IPS-18c (cell line): Measurements from ENCODE around the gene CAMKK2.
"Not testable (repeated sequence)": the region's sequence is repeated elsewhere in the genome, so short reads cannot be mapped to it uniquely, and the experiment has no call there.

ENCODE experiments used
- H3K4me3 ChIP-seq: 2 replicates; pipeline ENCODE4 v1.7.0; 2013; ENCODE audit warnings: low read depth, mild to moderate bottlenecking, low read length, moderate library complexity; ENCODE audit not compliant: insufficient read depth
- H3K9me3 ChIP-seq: one replicate; pipeline ENCODE4 v1.6.1; 2013; ENCODE audit warnings: mild to moderate bottlenecking, low read length, moderate library complexity; ENCODE audit not compliant: control insufficient read depth, insufficient read depth

CAMKK2 gene

DNA sequence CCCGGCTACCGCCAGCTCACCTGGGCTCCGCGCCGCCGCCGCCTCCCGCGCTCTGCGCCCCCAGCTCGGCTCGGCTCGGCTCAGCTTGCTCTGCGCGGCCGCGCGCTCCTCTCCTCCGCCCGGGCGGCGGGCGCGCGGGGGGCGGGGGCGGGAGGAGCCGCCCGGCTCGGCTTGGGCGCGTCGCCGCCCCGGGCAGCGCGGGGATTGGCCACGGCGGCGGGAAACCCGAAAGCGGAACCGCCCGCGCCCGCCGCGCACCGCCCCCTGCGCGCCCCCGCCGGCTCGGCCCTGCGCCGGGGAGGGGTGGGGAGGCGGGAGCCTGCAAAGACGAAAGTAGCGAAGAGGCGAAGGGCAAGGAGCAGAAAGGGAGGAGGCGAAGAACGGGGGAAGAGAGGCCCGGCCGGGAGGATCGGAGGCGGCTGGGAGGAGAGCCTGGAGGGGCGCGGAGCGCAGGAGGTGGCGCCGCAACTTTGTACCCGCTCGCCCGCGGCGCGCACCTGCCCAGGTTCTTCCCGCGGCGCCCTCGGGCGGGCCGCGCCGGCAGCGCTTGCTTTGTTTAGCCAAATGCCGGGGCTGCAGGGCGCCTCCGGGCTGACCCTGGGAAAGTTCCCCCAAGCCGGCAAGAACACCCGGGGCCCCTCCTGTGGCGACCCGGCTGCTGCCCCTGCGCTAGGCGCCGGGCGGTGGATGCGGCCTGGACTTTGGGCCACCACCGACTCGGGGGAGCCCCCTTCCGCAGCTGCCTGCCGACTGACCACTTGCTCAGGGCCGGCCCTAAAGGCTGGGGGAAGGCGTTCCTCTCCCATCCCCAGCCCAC, at the start of gene CAMKK2:
TSS of gene CAMKK2 (minus strand) at position 92 of the 817 bp plus-strand sequence. CDS start 22,183 bp downstream, outside the sequence.
- no peaks in the 10 kb centered on the region for H3K9me3 ChIP-seq
- peak within 1 kb of the TSS; percentile 87 for H3K4me3 ChIP-seq

DNA sequence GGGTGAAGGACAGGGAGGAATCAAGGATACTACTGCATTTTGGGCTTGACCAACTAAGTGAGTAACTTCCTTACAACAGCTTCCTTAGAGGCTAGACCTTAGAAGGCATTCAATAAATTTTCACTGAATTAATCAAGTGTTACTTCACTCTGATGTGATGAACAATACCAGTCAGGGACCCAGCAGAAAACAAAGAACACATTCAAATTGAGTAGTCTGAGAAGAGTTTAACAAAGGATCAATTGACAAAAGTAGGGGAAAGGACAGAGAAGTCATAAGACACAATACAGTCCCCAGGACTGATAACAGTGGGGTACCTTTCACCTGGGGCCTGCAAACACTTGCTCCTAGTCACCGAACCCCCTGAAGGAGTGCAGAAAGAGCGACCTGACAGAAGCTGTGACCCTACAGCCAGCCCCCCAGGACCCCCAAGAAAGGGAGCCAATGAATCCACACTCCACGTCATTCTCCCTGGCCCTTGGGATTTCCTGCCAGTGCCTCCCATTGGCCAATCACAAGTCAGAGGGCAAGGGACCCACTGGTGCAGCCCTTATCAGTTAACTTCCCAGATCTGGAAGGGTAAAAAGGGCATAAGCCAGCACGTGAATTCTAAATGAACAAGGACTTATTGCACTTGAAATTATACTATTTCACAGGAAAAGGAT, 48.8 kb upstream of the CAMKK2 start:
- H3K4me3 ChIP-seq: no peak overlapping the region
- no peaks in the 10 kb centered on the region for H3K9me3 ChIP-seq

- H3K9me3 ChIP-seq: no peaks in the 10 kb centered on the region
- no peak overlapping the region for H3K4me3 ChIP-seq
Observed at GRCh38 chr12:121344506-121344905, 48.0 kb upstream of the CAMKK2 start.

GRCh38 chr12:121337416-121337815, 40.9 kb upstream of the CAMKK2 start:
- H3K9me3 ChIP-seq: no peaks in the 10 kb centered on the region
- no peak overlapping the region for H3K4me3 ChIP-seq

GRCh38 chr12:121334513-121335343, 38.2 kb upstream of the CAMKK2 start:
- no peak overlapping the region for H3K4me3 ChIP-seq
- H3K9me3 ChIP-seq: no peaks in the 10 kb centered on the region

DNA sequence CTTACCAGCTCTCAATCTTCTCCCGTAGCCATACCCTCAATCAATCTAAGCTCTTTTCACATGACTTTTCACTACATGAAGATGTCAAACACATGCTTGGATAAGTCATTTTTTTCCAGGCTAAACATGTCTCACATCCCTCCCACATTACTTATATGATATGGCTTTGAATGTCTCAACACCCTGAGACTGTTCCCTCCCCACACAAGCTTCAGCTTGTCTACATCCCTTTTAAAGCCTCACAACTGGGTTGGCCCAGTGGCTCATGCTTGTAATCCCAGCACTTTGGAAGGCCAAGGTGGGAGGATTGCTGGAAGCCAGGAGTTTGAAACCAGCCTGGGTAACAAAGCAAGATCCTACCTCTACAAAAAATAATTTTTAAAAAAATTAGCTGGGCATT, 37.2 kb upstream of the CAMKK2 start:
- no peak overlapping the region for H3K4me3 ChIP-seq
- H3K9me3 ChIP-seq: no peaks in the 10 kb centered on the region

- Histone ChIP-seq H3K9me3 (peaks cover 2% of the 10 kb centered on the region), H3K4me3 (no peak overlapping the region)
Observed at GRCh38 chr12:121331248-121331647, 34.7 kb upstream of the CAMKK2 start.

GRCh38 chr12:121330692-121331091, 34.2 kb upstream of the CAMKK2 start:
- Histone ChIP-seq H3K9me3 (peaks cover 2% of the 10 kb centered on the region), H3K4me3 (no peak overlapping the region)

GRCh38 chr12:121330195-121330594, 33.7 kb upstream of the CAMKK2 start:
- H3K9me3 ChIP-seq: peaks cover 2% of the 10 kb centered on the region
- no peak overlapping the region for H3K4me3 ChIP-seq

DNA sequence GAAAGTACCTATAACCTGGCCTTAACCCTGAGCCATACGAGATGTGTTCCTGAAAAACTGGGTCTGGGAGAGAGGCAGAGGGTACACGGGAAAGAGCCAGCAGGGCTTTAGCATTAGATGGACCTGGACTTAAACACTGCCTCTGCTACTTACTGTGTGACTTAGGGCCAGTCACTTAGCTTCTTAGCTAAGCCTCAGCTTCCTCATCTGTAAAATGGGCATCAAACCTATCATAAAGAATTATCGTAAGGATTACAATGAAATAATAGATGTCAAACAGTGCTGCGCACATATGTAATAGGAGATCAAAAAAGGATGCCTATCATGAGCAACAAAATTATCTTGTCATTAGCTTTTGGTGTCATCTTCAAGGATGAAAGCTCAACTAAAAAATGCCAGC, 32.1 kb upstream of the CAMKK2 start:
- H3K9me3 ChIP-seq: peaks cover 2% of the 10 kb centered on the region
- no peak overlapping the region for H3K4me3 ChIP-seq

GRCh38 chr12:121326996-121327674, 30.6 kb upstream of the CAMKK2 start:
- Histone ChIP-seq H3K9me3 (peaks cover 2% of the 10 kb centered on the region), H3K4me3 (no peak overlapping the region)

GRCh38 chr12:121325922-121326396, 29.4 kb upstream of the CAMKK2 start:
- Histone ChIP-seq H3K4me3 (no peak overlapping the region), H3K9me3 (peaks cover 2% of the 10 kb centered on the region)

- H3K9me3 ChIP-seq: peaks cover 2% of the 10 kb centered on the region
- no peak overlapping the region for H3K4me3 ChIP-seq
Observed at GRCh38 chr12:121323908-121324307, 27.4 kb upstream of the CAMKK2 start.

DNA sequence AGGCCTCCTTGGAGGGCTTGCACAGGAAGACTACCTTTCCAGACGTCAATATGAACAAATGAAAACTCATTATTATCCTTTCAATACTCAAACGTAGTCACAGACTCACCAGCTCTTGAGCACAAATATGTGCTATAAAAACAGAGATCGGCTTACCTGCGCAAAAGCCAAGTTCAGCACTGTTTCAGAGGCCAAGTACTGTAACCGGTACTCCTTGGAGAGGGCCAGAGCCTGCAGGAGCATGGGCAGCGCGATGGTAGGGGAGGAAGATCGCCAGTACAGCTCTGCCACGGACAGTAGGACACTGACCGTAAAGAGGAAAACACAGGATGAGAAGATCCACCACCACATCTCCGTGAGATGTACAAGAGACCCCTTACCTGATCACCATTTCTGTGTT, 21.6 kb upstream of the CAMKK2 start:
- no peaks in the 10 kb centered on the region for H3K9me3 ChIP-seq

GRCh38 chr12:121314431-121314830, 17.9 kb upstream of the CAMKK2 start:
- H3K4me3 ChIP-seq: no peak overlapping the region
- no peaks in the 10 kb centered on the region for H3K9me3 ChIP-seq

More for the DNA sequence above, 21.6 kb upstream of the CAMKK2 start:
- no peak overlapping the region for H3K4me3 ChIP-seq

DNA sequence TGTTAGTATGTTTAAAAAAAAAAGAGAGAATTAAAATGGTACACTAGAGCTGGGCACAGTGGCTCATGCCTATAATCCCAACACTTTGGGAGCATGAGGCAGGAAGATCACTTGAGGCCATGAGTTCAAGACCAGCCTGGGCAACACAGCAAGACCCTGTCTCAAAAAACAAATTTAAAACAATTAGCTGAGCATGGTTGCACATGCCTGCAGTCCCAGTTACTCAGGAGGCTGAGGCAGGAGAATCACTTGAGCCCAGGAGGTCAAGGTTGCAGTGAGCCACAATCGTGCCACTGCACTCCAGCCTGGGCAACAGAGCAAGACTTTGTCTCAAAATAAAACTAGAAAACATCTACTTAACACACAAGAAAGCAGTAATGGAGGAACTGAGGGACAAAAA, 13.7 kb upstream of the CAMKK2 start:
- not testable (repeated sequence) for H3K9me3 ChIP-seq, H3K4me3 ChIP-seq

DNA sequence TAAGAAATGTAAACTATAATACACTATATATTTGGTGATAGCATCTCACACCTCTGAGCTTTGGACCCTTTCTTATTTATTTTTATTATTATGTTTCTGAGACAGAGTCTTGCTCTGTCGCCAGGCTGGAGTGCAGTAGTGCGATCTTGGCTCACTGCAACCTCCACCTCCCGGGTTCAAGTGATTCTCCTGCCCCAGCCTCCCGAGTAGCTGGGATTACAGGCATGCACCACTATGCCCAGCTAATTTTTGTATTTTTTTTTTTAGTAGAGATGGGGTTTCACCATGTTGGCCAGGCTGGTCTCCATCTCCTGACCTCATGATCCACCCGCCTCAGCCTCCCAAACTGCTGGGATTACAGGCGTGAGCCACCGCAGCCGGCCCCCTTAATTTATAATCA, 10.9 kb upstream of the CAMKK2 start:
- not testable (repeated sequence) for H3K4me3 ChIP-seq, H3K9me3 ChIP-seq
